ENCODE results near the gene TNRC6B. TPM values are rescaled to one million over a fixed set of nuclear protein-coding genes. Genes with fewer than 3 reads are reported as not detected.

The TNRC6B gene
- total RNA-seq, 1 experiment from 2014 or later, result 62.7 TPM

- Histone ChIP-seq H3K27me3 (ENCODE audit: insufficient read depth, low read depth) (no peaks in the 10 kb centered on the region), H3K9me3 (ENCODE audit: insufficient read depth, low read depth) (no peaks in the 10 kb centered on the region), H3K4me2 (no peak overlapping the region), H2AFZ (no peak overlapping the region), H3K4me3 (no peak overlapping the region), H3K9me2 (ENCODE audit: insufficient read depth) (no peaks in the 10 kb centered on the region), H3K79me2 (ENCODE audit: low read depth) (peaks cover 13% of the 10 kb centered on the region; the same call in 1 of the 2 replicates), H3K36me3 (ENCODE audit: low read depth) (no peaks in the 10 kb centered on the region), H3K27ac (no peak overlapping the region), H4K20me1 (ENCODE audit: insufficient read depth) (peaks cover 3% of the 10 kb centered on the region), H3K4me1 (replicated peaks; ENCODE audit: insufficient read depth) (0 out of 2 replicates have a peak, but pooled peaks cover 10% of the 10 kb centered on the region), H3F3A (ENCODE audit: insufficient read depth, low read depth) (no peaks in the 10 kb centered on the region; the same call in 1 of the 2 replicates)
- CTCF ChIA-PET, result no interaction called here
- intact Hi-C loops (cut with micrococcal nuclease; ENCODE audit: unreplicated experiment), result no loop called here
- no peak for DNase-seq
- POLR2A ChIA-PET (ENCODE audit: unreplicated experiment), result interaction anchor here (0.5 to 0.6 kb wide), 4 partner anchors 12 to 436 kb away, joined by 3 to 8 read pairs (median 4); no protein-coding TSS in a partner anchor
- no peak for TF ChIP-seq CTCF (conservative IDR thresholded peaks at IDR 0.05)
- TF ChIP-seq EZH2 (IDR thresholded peaks at IDR 0.05; ENCODE audit: low read depth), result no peak
- no TSS peak for BruUV-seq (replicated peaks)
Observed at GRCh38 chr22:40385036-40385782, 207.5 kb downstream of the TNRC6B start.

Other genes with a start within 250 kb of the TNRC6B start
- not detected in 2 replicates for gene TMA7B, start 217.5 kb upstream of the TNRC6B start, total RNA-seq (2021)
- gene FAM83F, start 183.0 kb upstream of the TNRC6B start, total RNA-seq (2021), result 8.1 and 9.1 TPM in 2 replicates
- 56.2 and 66.2 TPM in 2 replicates for gene ADSL, start 168.6 kb downstream of the TNRC6B start, total RNA-seq (2021)
- gene SGSM3, start 192.7 kb downstream of the TNRC6B start, total RNA-seq (2021), result 90.4 and 99.4 TPM in 2 replicates

All from PC-9 (cell line).